ENCODE measurements around the gene BPIFA2.
A peak's percentile ranks its signal among the peaks of the same experiment; 100 is the strongest.

BPIFA2 gene

DNA sequence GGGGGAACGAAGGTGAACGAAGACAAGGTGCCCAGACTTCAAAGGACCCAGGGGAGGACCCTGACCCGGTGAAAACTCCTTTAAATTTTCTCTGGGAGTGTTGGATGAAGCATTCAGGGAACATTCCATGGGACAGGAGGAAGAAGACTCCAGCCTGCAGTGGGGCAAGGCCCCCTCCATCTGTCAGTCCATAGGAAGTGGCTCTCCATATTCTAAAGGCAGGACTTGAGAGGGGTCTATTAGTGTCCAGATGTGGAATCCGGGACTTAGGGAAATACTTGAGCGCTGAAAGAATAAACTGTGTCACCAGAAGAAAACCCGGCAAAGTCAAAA, 3.2 kb upstream of the BPIFA2 start:
- Histone ChIP-seq H3K27ac (ENCODE audit: low read length) (no peak overlapping the region), H3K4me2 (ENCODE audit: low read length) (no peak overlapping the region), H3K36me3 (replicated peaks; ENCODE audit: low read depth, low read length) (no peaks in the 10 kb centered on the region), H3K9ac (ENCODE audit: low read length) (no peak overlapping the region), H3K27me3 (ENCODE audit: low read depth, low read length) (peaks cover 17% of the 10 kb centered on the region; the same call in 1 of the 2 replicates), H3K79me2 (ENCODE audit: low read length) (no peaks in the 10 kb centered on the region), H4K20me1 (ENCODE audit: insufficient read depth, low read length) (no peaks in the 10 kb centered on the region), H3K4me3 (ENCODE audit: low read length) (no peak overlapping the region), H2AFZ (ENCODE audit: low read depth, low read length) (no peak overlapping the region), H3K4me1 (ENCODE audit: low read length) (no peaks in the 10 kb centered on the region), H3K9me3 (ENCODE audit: insufficient read depth, low read length) (no peaks in the 10 kb centered on the region)
- TF ChIP-seq EZH2phosphoT487 (IDR thresholded peaks at IDR 0.05; ENCODE audit: low read depth) (no peak), CTCF (IDR thresholded peaks at IDR 0.05; ENCODE audit: low read depth, low read length) (no peak)

- Histone ChIP-seq H3K79me2 (ENCODE audit: low read length) (no peaks in the 10 kb centered on the region), H3K4me2 (ENCODE audit: low read length) (no peak overlapping the region), H3K27ac (ENCODE audit: low read length) (no peak overlapping the region), H2AFZ (ENCODE audit: low read depth, low read length) (no peak overlapping the region), H3K4me3 (ENCODE audit: low read length) (no peak overlapping the region), H4K20me1 (ENCODE audit: insufficient read depth, low read length) (no peaks in the 10 kb centered on the region), H3K4me1 (ENCODE audit: low read length) (no peaks in the 10 kb centered on the region), H3K9me3 (ENCODE audit: insufficient read depth, low read length) (0 out of 2 replicates have a peak, but pooled peaks cover under 1% of the 10 kb centered on the region), H3K27me3 (ENCODE audit: low read depth, low read length) (peaks cover 17% of the 10 kb centered on the region; the same call in 1 of the 2 replicates), H3K36me3 (replicated peaks; ENCODE audit: low read depth, low read length) (no peaks in the 10 kb centered on the region), H3K9ac (ENCODE audit: low read length) (no peak overlapping the region)
- no peak for TF ChIP-seq CTCF (IDR thresholded peaks at IDR 0.05; ENCODE audit: low read depth, low read length)
- no peak for TF ChIP-seq EZH2phosphoT487 (IDR thresholded peaks at IDR 0.05; ENCODE audit: low read depth)
These were observed 2.4 kb upstream of the BPIFA2 start for GRCh38 chr20:33165416-33166055.

GRCh38 chr20:33166533-33167113, 1.3 kb upstream of the BPIFA2 start:
- no peak overlapping the region for H3K27ac ChIP-seq (ENCODE audit: low read length)
- H3K9ac ChIP-seq (ENCODE audit: low read length), result no peak overlapping the region
- no peaks in the 10 kb centered on the region for H3K4me1 ChIP-seq (ENCODE audit: low read length)
- no peak overlapping the region for H3K4me2 ChIP-seq (ENCODE audit: low read length)
- TF ChIP-seq CTCF (IDR thresholded peaks at IDR 0.05; ENCODE audit: low read depth, low read length) (no peak), EZH2phosphoT487 (IDR thresholded peaks at IDR 0.05; ENCODE audit: low read depth) (no peak)
- H3K79me2 ChIP-seq (ENCODE audit: low read length), result no peaks in the 10 kb centered on the region
- no peak overlapping the region for H3K4me3 ChIP-seq (ENCODE audit: low read length)
- 0 out of 2 replicates have a peak, but pooled peaks cover 10% of the 10 kb centered on the region for H3K27me3 ChIP-seq (ENCODE audit: low read depth, low read length)
- 0 out of 2 replicates have a peak, but pooled peaks cover 3% of the 10 kb centered on the region for H3K9me3 ChIP-seq (ENCODE audit: insufficient read depth, low read length)
- H3K36me3 ChIP-seq (replicated peaks; ENCODE audit: low read depth, low read length), result no peaks in the 10 kb centered on the region
- no peaks in the 10 kb centered on the region for H4K20me1 ChIP-seq (ENCODE audit: insufficient read depth, low read length)
- no peak overlapping the region for H2AFZ ChIP-seq (ENCODE audit: low read depth, low read length)

DNA sequence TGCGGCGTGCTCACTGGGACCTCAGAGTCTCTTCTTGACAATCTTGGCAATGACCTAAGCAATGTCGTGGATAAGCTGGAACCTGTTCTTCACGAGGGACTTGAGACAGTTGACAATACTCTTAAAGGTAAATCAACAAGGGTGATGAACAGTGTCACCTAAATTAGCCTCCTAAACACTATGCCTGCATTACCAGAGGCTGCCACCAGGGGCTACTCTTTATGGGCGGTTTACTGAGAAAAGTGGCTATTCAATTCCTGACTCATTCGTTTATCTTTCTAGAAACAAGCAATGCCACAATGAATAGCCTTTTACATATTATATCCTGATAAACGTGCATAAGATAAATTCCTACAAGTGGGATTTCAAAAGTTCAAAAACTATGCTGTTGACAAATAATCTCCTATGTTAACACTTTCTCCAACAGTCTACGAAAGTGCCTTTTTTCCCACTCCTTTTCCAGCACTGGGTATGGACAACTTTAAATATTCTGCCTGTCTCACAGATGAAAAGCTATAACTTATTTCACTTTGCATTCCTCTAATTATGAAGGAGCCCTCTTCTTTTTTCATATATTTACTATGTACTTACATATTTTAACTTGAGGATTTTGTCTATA, 1.3 kb downstream of the BPIFA2 start:
- Histone ChIP-seq H3K36me3 (replicated peaks; ENCODE audit: low read depth, low read length) (no peaks in the 10 kb centered on the region), H3K4me3 (ENCODE audit: low read length) (no peak overlapping the region), H3K27me3 (ENCODE audit: low read depth, low read length) (peaks cover 10% of the 10 kb centered on the region; the same call in 1 of the 2 replicates), H3K9ac (ENCODE audit: low read length) (no peak overlapping the region), H3K79me2 (ENCODE audit: low read length) (no peaks in the 10 kb centered on the region), H3K9me3 (ENCODE audit: insufficient read depth, low read length) (0 out of 2 replicates have a peak, but pooled peaks cover 3% of the 10 kb centered on the region), H3K4me2 (ENCODE audit: low read length) (no peak overlapping the region), H4K20me1 (ENCODE audit: insufficient read depth, low read length) (no peaks in the 10 kb centered on the region), H3K27ac (ENCODE audit: low read length) (no peak overlapping the region), H2AFZ (ENCODE audit: low read depth, low read length) (no peak overlapping the region), H3K4me1 (ENCODE audit: low read length) (no peaks in the 10 kb centered on the region)
- peak; percentile 61 for TF ChIP-seq CTCF (IDR thresholded peaks at IDR 0.05; ENCODE audit: low read depth, low read length)
- TF ChIP-seq EZH2phosphoT487 (IDR thresholded peaks at IDR 0.05; ENCODE audit: low read depth), result no peak

Data from OCI-LY3 (cell line).